ENCODE results near the gene NMD3.

Gene NMD3

DNA sequence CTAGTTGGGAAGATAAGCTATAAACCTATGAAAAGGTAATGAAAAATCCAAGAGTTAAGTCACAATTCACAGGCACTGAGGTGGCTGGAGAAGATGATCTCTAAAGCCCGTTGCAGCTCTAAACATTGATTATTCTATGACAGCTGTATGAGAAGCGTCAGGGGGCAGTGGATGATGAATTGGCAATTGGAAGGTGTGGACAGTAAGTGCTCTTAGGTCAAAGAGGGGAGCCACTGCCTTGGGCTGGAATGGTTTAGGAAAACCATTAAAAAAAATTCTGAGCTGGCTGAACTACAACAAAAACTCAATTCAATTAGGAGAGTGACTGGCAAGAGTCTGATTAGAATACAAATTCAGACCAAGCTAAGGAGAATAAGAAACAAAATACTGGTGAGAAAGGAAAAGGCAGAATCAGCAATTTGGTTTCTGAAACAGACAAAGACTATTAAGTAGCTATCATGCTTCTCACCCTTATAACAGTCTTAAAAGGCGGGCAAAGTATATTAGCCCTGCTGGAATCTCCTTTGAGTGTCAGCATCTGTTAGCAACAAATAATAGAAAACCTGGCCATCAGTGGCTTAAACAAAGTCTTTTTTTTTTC is 8.8 kb upstream of the NMD3 start:
- H3K4me3 ChIP-seq (ENCODE audit: low read depth, low read length): no peak overlapping the region
- H3K27ac ChIP-seq (ENCODE audit: low read depth, low read length): no peak overlapping the region
- H3K9me3 ChIP-seq (ENCODE audit: control insufficient read depth, insufficient read depth, low read length): no peaks in the 10 kb centered on the region
- peaks cover 11% of the 10 kb centered on the region for H3K4me1 ChIP-seq (ENCODE audit: control insufficient read depth, insufficient read depth, low read length)
- no peaks in the 10 kb centered on the region for H3K27me3 ChIP-seq (ENCODE audit: control insufficient read depth, insufficient read depth, low read length)
- H3K9ac ChIP-seq (ENCODE audit: low read depth, low read length): no peak overlapping the region
- H3K36me3 ChIP-seq (ENCODE audit: control insufficient read depth, insufficient read depth, low read length): no peaks in the 10 kb centered on the region

GRCh38 chr3:161212906-161213305 is 8.2 kb upstream of the NMD3 start:
- Histone ChIP-seq H3K27ac (ENCODE audit: low read depth, low read length) (no peak overlapping the region), H3K4me1 (ENCODE audit: control insufficient read depth, insufficient read depth, low read length) (peaks cover 11% of the 10 kb centered on the region), H3K4me3 (ENCODE audit: low read depth, low read length) (no peak overlapping the region), H3K9me3 (ENCODE audit: control insufficient read depth, insufficient read depth, low read length) (no peaks in the 10 kb centered on the region), H3K36me3 (ENCODE audit: control insufficient read depth, insufficient read depth, low read length) (no peaks in the 10 kb centered on the region), H3K9ac (ENCODE audit: low read depth, low read length) (no peak overlapping the region), H3K27me3 (ENCODE audit: control insufficient read depth, insufficient read depth, low read length) (no peaks in the 10 kb centered on the region)

- no peaks in the 10 kb centered on the region for H3K27me3 ChIP-seq (ENCODE audit: control insufficient read depth, insufficient read depth, low read length)
- no peak overlapping the region for H3K27ac ChIP-seq (ENCODE audit: low read depth, low read length)
- no peaks in the 10 kb centered on the region for H3K36me3 ChIP-seq (ENCODE audit: control insufficient read depth, insufficient read depth, low read length)
- H3K9me3 ChIP-seq (ENCODE audit: control insufficient read depth, insufficient read depth, low read length): no peaks in the 10 kb centered on the region
- H3K9ac ChIP-seq (ENCODE audit: low read depth, low read length): no peak overlapping the region
- no peak overlapping the region for H3K4me3 ChIP-seq (ENCODE audit: low read depth, low read length)
- H3K4me1 ChIP-seq (ENCODE audit: control insufficient read depth, insufficient read depth, low read length): peaks cover 7% of the 10 kb centered on the region
These were observed 7.5 kb upstream of the NMD3 start for GRCh38 chr3:161213644-161214043.

- no peaks in the 10 kb centered on the region for H3K36me3 ChIP-seq (ENCODE audit: control insufficient read depth, insufficient read depth, low read length)
- no peak overlapping the region for H3K27ac ChIP-seq (ENCODE audit: low read depth, low read length)
- no peak overlapping the region for H3K4me3 ChIP-seq (ENCODE audit: low read depth, low read length)
- no peaks in the 10 kb centered on the region for H3K27me3 ChIP-seq (ENCODE audit: control insufficient read depth, insufficient read depth, low read length)
- H3K9ac ChIP-seq (ENCODE audit: low read depth, low read length): no peak overlapping the region
- no peaks in the 10 kb centered on the region for H3K9me3 ChIP-seq (ENCODE audit: control insufficient read depth, insufficient read depth, low read length)
- H3K4me1 ChIP-seq (ENCODE audit: control insufficient read depth, insufficient read depth, low read length): peaks cover 7% of the 10 kb centered on the region
These were observed 5.9 kb upstream of the NMD3 start for GRCh38 chr3:161215185-161215584.

DNA sequence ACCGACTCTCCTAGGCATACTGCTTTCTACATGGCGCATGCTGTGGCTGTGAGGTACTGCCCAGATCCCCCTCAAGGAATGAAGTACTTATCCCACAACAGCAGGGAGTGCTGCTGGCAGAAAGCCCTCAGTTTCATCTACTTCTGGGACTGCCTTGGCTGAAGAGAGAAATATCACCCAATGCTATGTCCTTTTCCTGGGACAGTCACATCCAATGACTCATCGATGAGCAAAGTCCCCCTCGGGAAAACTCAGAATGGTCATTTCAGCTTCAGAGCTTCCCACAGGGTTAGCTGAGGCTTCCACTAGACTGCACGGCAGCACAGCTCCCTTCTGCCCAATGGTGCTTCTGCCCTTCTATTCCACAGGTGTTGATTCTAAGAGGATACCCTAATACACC is 3.6 kb upstream of the NMD3 start:
- Histone ChIP-seq H3K4me1 (ENCODE audit: control insufficient read depth, insufficient read depth, low read length) (peaks cover 12% of the 10 kb centered on the region), H3K4me3 (ENCODE audit: low read depth, low read length) (no peak overlapping the region), H3K27me3 (ENCODE audit: control insufficient read depth, insufficient read depth, low read length) (no peaks in the 10 kb centered on the region), H3K9me3 (ENCODE audit: control insufficient read depth, insufficient read depth, low read length) (no peaks in the 10 kb centered on the region), H3K9ac (ENCODE audit: low read depth, low read length) (no peak overlapping the region), H3K36me3 (ENCODE audit: control insufficient read depth, insufficient read depth, low read length) (peaks cover under 1% of the 10 kb centered on the region; the same call in 1 of the 2 replicates), H3K27ac (ENCODE audit: low read depth, low read length) (no peak overlapping the region)

DNA sequence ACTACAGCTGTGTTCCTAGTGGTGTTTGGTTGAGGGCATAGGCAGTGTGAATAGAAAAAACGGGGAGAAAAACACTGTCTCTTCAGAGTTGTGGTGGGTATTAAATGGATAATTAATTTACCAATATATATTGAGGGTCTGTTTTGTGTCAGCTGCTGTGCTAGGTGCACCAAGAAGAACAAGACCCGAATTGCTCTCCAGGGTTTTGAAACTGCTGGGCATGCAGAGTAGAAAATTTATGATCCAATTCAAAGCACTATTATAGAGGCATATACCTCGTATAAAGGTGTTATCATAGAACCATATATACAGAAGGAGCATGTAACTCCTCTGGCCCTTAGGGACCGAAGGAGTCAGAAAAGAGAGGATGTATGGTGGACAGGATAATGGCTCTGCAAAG is 1.6 kb upstream of the NMD3 start:
- Histone ChIP-seq H3K4me1 (ENCODE audit: control insufficient read depth, insufficient read depth, low read length) (peaks cover 12% of the 10 kb centered on the region; the same call in 1 of the 2 replicates), H3K4me3 (ENCODE audit: low read depth, low read length) (no peak overlapping the region), H3K9me3 (ENCODE audit: control insufficient read depth, insufficient read depth, low read length) (no peaks in the 10 kb centered on the region)

GRCh38 chr3:161221806-161222600 is 892 bp downstream of the NMD3 start:
- peaks cover 12% of the 10 kb centered on the region; the same call in 1 of the 2 replicates for H3K4me1 ChIP-seq (ENCODE audit: control insufficient read depth, insufficient read depth, low read length)
- H3K9me3 ChIP-seq (ENCODE audit: control insufficient read depth, insufficient read depth, low read length): no peaks in the 10 kb centered on the region
- H3K4me3 ChIP-seq (ENCODE audit: low read depth, low read length): peak overlapping the region; percentile 91
- H3K27me3 ChIP-seq (ENCODE audit: control insufficient read depth, insufficient read depth, low read length): no peaks in the 10 kb centered on the region
- peaks cover 42% of the 10 kb centered on the region for H3K36me3 ChIP-seq (ENCODE audit: control insufficient read depth, insufficient read depth, low read length)
- H3K9ac ChIP-seq (ENCODE audit: low read depth, low read length): peak overlapping the region; percentile 85
- H3K27ac ChIP-seq (ENCODE audit: low read depth, low read length): no peak overlapping the region

More for the DNA sequence above, 1.6 kb upstream of the NMD3 start:
- H3K27ac ChIP-seq (ENCODE audit: low read depth, low read length): no peak overlapping the region
- H3K27me3 ChIP-seq (ENCODE audit: control insufficient read depth, insufficient read depth, low read length): no peaks in the 10 kb centered on the region
- H3K9ac ChIP-seq (ENCODE audit: low read depth, low read length): no peak overlapping the region
- H3K36me3 ChIP-seq (ENCODE audit: control insufficient read depth, insufficient read depth, low read length): peaks cover 18% of the 10 kb centered on the region

GRCh38 chr3:161222662-161223061 is 1.6 kb downstream of the NMD3 start:
- Histone ChIP-seq H3K9me3 (ENCODE audit: control insufficient read depth, insufficient read depth, low read length) (no peaks in the 10 kb centered on the region), H3K4me3 (ENCODE audit: low read depth, low read length) (peak overlapping the region; percentile 91), H3K27ac (ENCODE audit: low read depth, low read length) (no peak overlapping the region), H3K4me1 (ENCODE audit: control insufficient read depth, insufficient read depth, low read length) (peaks cover 12% of the 10 kb centered on the region; the same call in 1 of the 2 replicates), H3K27me3 (ENCODE audit: control insufficient read depth, insufficient read depth, low read length) (no peaks in the 10 kb centered on the region), H3K36me3 (ENCODE audit: control insufficient read depth, insufficient read depth, low read length) (peaks cover 48% of the 10 kb centered on the region), H3K9ac (ENCODE audit: low read depth, low read length) (no peak overlapping the region)

- Histone ChIP-seq H3K4me1 (ENCODE audit: control insufficient read depth, insufficient read depth, low read length) (peaks cover 12% of the 10 kb centered on the region; the same call in 1 of the 2 replicates), H3K4me3 (ENCODE audit: low read depth, low read length) (no peak overlapping the region), H3K27ac (ENCODE audit: low read depth, low read length) (no peak overlapping the region), H3K9ac (ENCODE audit: low read depth, low read length) (no peak overlapping the region), H3K36me3 (ENCODE audit: control insufficient read depth, insufficient read depth, low read length) (peaks cover 69% of the 10 kb centered on the region), H3K27me3 (ENCODE audit: control insufficient read depth, insufficient read depth, low read length) (no peaks in the 10 kb centered on the region), H3K9me3 (ENCODE audit: control insufficient read depth, insufficient read depth, low read length) (no peaks in the 10 kb centered on the region)
These were observed 3.7 kb downstream of the NMD3 start for GRCh38 chr3:161224786-161225185.

- Histone ChIP-seq H3K4me1 (ENCODE audit: control insufficient read depth, insufficient read depth, low read length) (no peaks in the 10 kb centered on the region), H3K36me3 (ENCODE audit: control insufficient read depth, insufficient read depth, low read length) (peaks cover 90% of the 10 kb centered on the region), H3K9me3 (ENCODE audit: control insufficient read depth, insufficient read depth, low read length) (no peaks in the 10 kb centered on the region), H3K27ac (ENCODE audit: low read depth, low read length) (no peak overlapping the region), H3K27me3 (ENCODE audit: control insufficient read depth, insufficient read depth, low read length) (no peaks in the 10 kb centered on the region), H3K9ac (ENCODE audit: low read depth, low read length) (no peak overlapping the region), H3K4me3 (ENCODE audit: low read depth, low read length) (no peak overlapping the region)
These were observed 9.6 kb downstream of the NMD3 start for GRCh38 chr3:161230621-161231171.

GRCh38 chr3:161231861-161232260 is 10.8 kb downstream of the NMD3 start:
- no peak overlapping the region for H3K4me3 ChIP-seq (ENCODE audit: low read depth, low read length)
- peaks cover 91% of the 10 kb centered on the region for H3K36me3 ChIP-seq (ENCODE audit: control insufficient read depth, insufficient read depth, low read length)
- no peak overlapping the region for H3K9ac ChIP-seq (ENCODE audit: low read depth, low read length)
- H3K27me3 ChIP-seq (ENCODE audit: control insufficient read depth, insufficient read depth, low read length): no peaks in the 10 kb centered on the region
- no peaks in the 10 kb centered on the region for H3K9me3 ChIP-seq (ENCODE audit: control insufficient read depth, insufficient read depth, low read length)
- no peak overlapping the region for H3K27ac ChIP-seq (ENCODE audit: low read depth, low read length)
- no peaks in the 10 kb centered on the region for H3K4me1 ChIP-seq (ENCODE audit: control insufficient read depth, insufficient read depth, low read length)

Data from HUES48 (cell line).